ENCODE data around the gene LETM1. TPM values are rescaled to one million over a fixed set of nuclear protein-coding genes. Genes with fewer than 3 reads are reported as not detected.

The LETM1 gene
- polyA plus RNA-seq, 3 donors = 18.2 to 19.8 (median 18.6) TPM

- no peak for DNase-seq (ENCODE audit: low read depth in 3 of 3, low spot score in 2 of 3)
Observed at GRCh38 chr4:1873291-1873690, 17.3 kb upstream of the LETM1 start.

- no peak for DNase-seq (ENCODE audit: low read depth in 3 of 3, low spot score in 2 of 3)
Observed at GRCh38 chr4:1872870-1873269, 16.9 kb upstream of the LETM1 start.

GRCh38 chr4:1871471-1872021 lies 15.6 kb upstream of the LETM1 start:
- DNase-seq (ENCODE audit: low read depth in 3 of 3, low spot score in 2 of 3) = no peak

GRCh38 chr4:1870578-1871443 lies 14.9 kb upstream of the LETM1 start, which contains the start of gene NSD2:
NSD2 (plus strand) TSS chr4:1871393; CDS start chr4:1900655, 29,262 bp downstream.
- peak in 2 of 3 donors; percentile 78 to 86 for DNase-seq (ENCODE audit: low read depth in 3 of 3, low spot score in 2 of 3)

- peak in 2 of 3 donors; percentile 62 to 69 for DNase-seq (ENCODE audit: low read depth in 3 of 3, low spot score in 2 of 3)
Observed at GRCh38 chr4:1870328-1870577, 14.3 kb upstream of the LETM1 start.

GRCh38 chr4:1869530-1870327 lies 13.8 kb upstream of the LETM1 start:
- no peak for DNase-seq (ENCODE audit: low read depth in 3 of 3, low spot score in 2 of 3)

GRCh38 chr4:1868912-1869311 lies 13.0 kb upstream of the LETM1 start:
- DNase-seq (ENCODE audit: low read depth in 3 of 3, low spot score in 2 of 3) = no peak

GRCh38 chr4:1868293-1868692 lies 12.3 kb upstream of the LETM1 start:
- DNase-seq (ENCODE audit: low read depth in 3 of 3, low spot score in 2 of 3) = no peak

- DNase-seq (ENCODE audit: low read depth in 3 of 3, low spot score in 2 of 3) = no peak
Observed at GRCh38 chr4:1866189-1866661, 10.3 kb upstream of the LETM1 start.

GRCh38 chr4:1864076-1865008 lies 8.4 kb upstream of the LETM1 start:
- no peak for DNase-seq (ENCODE audit: low read depth in 3 of 3, low spot score in 2 of 3)

- DNase-seq (ENCODE audit: low read depth in 3 of 3, low spot score in 2 of 3) = no peak
Observed at GRCh38 chr4:1863297-1864033, 7.5 kb upstream of the LETM1 start.

GRCh38 chr4:1862961-1863296 lies 7.0 kb upstream of the LETM1 start:
- no peak for DNase-seq (ENCODE audit: low read depth in 3 of 3, low spot score in 2 of 3)

GRCh38 chr4:1862055-1862911 lies 6.3 kb upstream of the LETM1 start:
- DNase-seq (ENCODE audit: low read depth in 3 of 3, low spot score in 2 of 3) = no peak

- no peak for DNase-seq (ENCODE audit: low read depth in 3 of 3, low spot score in 2 of 3)
Observed at GRCh38 chr4:1859389-1859753, 3.4 kb upstream of the LETM1 start.

GRCh38 chr4:1857931-1858330 lies 2.0 kb upstream of the LETM1 start:
- no peak for DNase-seq (ENCODE audit: low read depth in 3 of 3, low spot score in 2 of 3)

- no peak for DNase-seq (ENCODE audit: low read depth in 3 of 3, low spot score in 2 of 3)
Observed at GRCh38 chr4:1856943-1857699, 1.2 kb upstream of the LETM1 start.

- DNase-seq (ENCODE audit: low read depth in 3 of 3, low spot score in 2 of 3) = no peak
Observed at GRCh38 chr4:1855333-1856070, 454 bp downstream of the LETM1 start.

GRCh38 chr4:1854752-1855151 lies 1.2 kb downstream of the LETM1 start:
- no peak for DNase-seq (ENCODE audit: low read depth in 3 of 3, low spot score in 2 of 3)

All from right renal cortex interstitium (tissue), 3 donors.